SJSA1 (cell line): ENCODE results near the gene ABHD14A. TPM values are rescaled to one million over a fixed set of nuclear protein-coding genes. Genes with fewer than 3 reads are reported as not detected.
"Not testable (repeated sequence)": the region's sequence is repeated elsewhere in the genome, so short reads cannot be mapped to it uniquely, and the experiment has no call there.

Experiments used
- DNase-seq, 2 experiments: peaks; one replicate each; pipeline ENCODE4 v3.0.0-alpha.2; 2015 to 2020; ENCODE audit warnings: low spot score in 2 of 2, low read depth in 1 of 2
- H3K27ac ChIP-seq: fragments of 250-450 bp; sonication (Bioruptor Pico); 2 replicates; pipeline ENCODE4 v1.5.1; 2020; ENCODE audit warnings: mild to moderate bottlenecking, moderate library complexity
- H3K27me3 ChIP-seq: fragments of 250-450 bp; sonication (Bioruptor Pico); replicated peaks from 2 replicates; pipeline ENCODE4 v1.5.1; 2020; ENCODE audit warnings: mild to moderate bottlenecking, moderate library complexity
- H3K36me3 ChIP-seq: fragments of 250-450 bp; sonication (Bioruptor Pico); 2 replicates; pipeline ENCODE4 v1.5.1; 2020; ENCODE audit warnings: mild to moderate bottlenecking
- H3K4me1 ChIP-seq: fragments of 250-450 bp; sonication (Bioruptor Pico); replicated peaks from 2 replicates; pipeline ENCODE4 v1.6.1; 2021; ENCODE audit warnings: mild to moderate bottlenecking
- H3K4me3 ChIP-seq: fragments of 250-450 bp; sonication (Bioruptor Pico); 2 replicates; pipeline ENCODE4 v1.5.1; 2020; ENCODE audit warnings: mild to moderate bottlenecking
- H3K9me3 ChIP-seq: fragments of 250-450 bp; sonication (Bioruptor Pico); replicated peaks from 2 replicates; pipeline ENCODE4 v1.5.1; 2020; ENCODE audit warnings: mild to moderate bottlenecking
- total RNA-seq: library from RNA; depleted of rRNA; stranded (reverse); fragments of >200 nt; shearing (Covaris generic); gene quantifications from 2 replicates; pipeline ENCODE4 v1.2.3, GENCODE V29; 2014

The ABHD14A gene
- total RNA-seq, 1 experiment from 2014 or later, result 13.2 TPM

DNA sequence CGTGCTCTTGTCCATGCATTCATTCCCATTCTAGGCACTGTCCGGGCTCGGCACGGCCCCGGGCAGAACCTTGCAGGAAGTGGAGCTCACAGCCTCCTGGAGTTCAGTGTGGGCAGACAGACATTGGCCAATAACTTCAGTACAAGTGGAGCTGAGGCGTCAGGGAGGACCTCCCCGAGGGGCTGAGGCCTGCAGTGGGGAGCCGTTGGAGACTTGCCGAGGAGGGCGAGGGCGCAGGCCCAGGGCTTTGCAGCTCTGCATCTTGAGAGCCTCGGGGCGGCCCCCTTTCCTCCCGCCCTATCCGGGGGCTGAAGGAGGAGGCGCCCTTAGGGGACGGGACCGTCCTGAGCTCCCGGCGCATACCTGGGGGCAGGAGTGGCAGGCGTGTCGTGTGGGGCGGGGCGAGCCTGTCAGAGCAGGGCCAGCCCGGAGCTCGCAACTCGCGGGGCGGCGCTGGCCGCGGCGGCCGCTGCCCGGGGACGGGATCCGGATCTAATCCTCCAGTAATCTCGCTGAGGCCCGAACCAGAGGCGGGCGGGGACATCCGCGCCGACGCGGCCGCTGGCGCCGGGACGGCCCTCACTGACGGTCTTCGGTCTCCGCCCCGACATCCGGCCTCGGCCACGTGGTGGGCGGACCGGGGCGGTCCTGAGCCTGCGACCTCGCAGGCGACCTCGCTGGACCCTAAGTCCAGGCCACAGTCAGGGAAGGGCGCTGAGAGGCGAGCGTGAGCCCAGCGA, 8.1 kb downstream of the ABHD14A start, which contains the start of gene ACY1:
Gene ACY1, plus strand, starts transcription at position 698 of the 740 bp plus-strand sequence. CDS start 530 bp downstream, outside the sequence.
- Histone ChIP-seq H3K4me3 (peak within 1 kb of the TSS; percentile 54), H3K9me3 (no peaks in the 10 kb centered on the region), H3K27ac (peak within 1 kb of the TSS; percentile 83), H3K4me1 (peaks cover 22% of the 10 kb centered on the region), H3K36me3 (peaks cover 8% of the 10 kb centered on the region), H3K27me3 (no peaks in the 10 kb centered on the region)
- DNase-seq, result peak; percentile 76 to 83

DNA sequence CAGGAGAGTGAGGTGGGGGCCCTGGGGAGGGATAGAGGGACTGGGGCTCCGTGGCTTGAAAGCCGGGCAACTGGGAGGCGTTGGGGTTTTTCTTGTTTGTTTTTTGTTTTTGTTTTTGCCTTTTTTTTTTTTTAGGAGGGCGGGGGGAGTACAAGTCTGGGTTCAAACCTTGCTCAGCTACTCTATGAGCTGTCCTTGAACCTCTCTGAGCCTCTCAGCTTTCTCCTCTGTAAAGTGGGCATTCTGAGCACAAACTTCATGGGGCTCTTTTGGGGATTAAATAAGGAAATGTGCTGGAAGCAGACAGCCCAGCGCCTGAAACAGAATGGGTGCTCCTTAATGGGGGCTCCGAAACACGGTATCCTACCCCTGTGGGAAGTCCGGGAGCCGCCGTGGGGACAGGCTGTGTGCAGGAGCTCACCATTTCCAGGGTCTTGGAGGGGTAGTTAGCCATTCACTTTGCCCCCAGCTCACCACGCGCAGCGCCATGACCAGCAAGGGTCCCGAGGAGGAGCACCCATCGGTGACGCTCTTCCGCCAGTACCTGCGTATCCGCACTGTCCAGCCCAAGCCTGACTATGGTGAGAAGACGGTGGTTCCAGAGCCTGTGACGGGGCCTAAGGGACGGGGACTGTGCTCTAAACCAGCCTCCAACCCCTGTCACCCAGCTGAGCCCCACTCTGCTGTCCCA, 8.9 kb downstream of the ABHD14A start:
- Histone ChIP-seq H3K27me3 (no peaks in the 10 kb centered on the region), H3K4me1 (peaks cover 22% of the 10 kb centered on the region), H3K27ac (peak overlapping the region; percentile 83), H3K36me3 (peaks cover 8% of the 10 kb centered on the region), H3K4me3 (peak overlapping the region; percentile 54), H3K9me3 (no peaks in the 10 kb centered on the region)
- DNase-seq, result no peak

DNA sequence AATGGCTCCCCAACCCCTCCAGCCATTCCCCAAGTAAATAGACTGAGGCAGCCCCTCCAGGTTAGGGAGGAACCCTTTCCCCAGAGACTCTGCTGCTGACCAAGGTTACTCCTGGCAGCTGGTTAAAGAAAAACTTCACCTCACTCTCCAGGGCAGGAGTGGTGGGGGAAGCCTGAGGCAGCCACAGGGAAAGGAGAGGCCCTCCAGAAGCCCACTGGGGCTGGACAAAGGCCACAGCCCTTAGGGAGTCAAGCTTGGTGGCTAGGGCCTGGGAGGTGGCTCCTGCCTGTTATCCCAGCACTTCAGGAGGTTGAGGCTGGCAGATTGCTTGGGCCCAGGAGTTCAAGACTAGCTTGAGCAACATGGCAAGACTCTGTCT, 9.4 kb downstream of the ABHD14A start:
- no peaks in the 10 kb centered on the region for H3K9me3 ChIP-seq
- no peak overlapping the region for H3K27ac ChIP-seq
- DNase-seq, result no peak
- H3K27me3 ChIP-seq, result no peaks in the 10 kb centered on the region
- no peak overlapping the region for H3K4me3 ChIP-seq
- peaks cover 22% of the 10 kb centered on the region for H3K4me1 ChIP-seq
- H3K36me3 ChIP-seq, result peaks cover 8% of the 10 kb centered on the region

DNA sequence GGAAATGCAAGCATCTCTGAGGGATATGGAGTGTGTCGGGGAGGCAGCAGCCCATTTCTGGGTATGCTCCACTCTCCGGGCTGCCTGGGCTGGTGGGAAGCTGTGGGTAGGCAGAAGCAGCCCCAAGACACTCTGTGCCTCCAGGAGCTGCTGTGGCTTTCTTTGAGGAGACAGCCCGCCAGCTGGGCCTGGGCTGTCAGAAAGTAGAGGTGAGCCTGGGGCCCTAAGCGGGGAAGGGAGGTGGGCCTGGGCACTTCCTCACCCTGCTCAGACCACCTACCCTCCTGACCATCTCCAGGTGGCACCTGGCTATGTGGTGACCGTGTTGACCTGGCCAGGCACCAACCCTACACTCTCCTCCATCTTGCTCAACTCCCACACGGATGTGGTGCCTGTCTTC, 10.2 kb downstream of the ABHD14A start:
- no peaks in the 10 kb centered on the region for H3K27me3 ChIP-seq
- peaks cover 22% of the 10 kb centered on the region for H3K4me1 ChIP-seq
- no peak overlapping the region for H3K27ac ChIP-seq
- H3K9me3 ChIP-seq, result no peaks in the 10 kb centered on the region
- DNase-seq, result no peak
- peaks cover 8% of the 10 kb centered on the region for H3K36me3 ChIP-seq
- no peak overlapping the region for H3K4me3 ChIP-seq

DNA sequence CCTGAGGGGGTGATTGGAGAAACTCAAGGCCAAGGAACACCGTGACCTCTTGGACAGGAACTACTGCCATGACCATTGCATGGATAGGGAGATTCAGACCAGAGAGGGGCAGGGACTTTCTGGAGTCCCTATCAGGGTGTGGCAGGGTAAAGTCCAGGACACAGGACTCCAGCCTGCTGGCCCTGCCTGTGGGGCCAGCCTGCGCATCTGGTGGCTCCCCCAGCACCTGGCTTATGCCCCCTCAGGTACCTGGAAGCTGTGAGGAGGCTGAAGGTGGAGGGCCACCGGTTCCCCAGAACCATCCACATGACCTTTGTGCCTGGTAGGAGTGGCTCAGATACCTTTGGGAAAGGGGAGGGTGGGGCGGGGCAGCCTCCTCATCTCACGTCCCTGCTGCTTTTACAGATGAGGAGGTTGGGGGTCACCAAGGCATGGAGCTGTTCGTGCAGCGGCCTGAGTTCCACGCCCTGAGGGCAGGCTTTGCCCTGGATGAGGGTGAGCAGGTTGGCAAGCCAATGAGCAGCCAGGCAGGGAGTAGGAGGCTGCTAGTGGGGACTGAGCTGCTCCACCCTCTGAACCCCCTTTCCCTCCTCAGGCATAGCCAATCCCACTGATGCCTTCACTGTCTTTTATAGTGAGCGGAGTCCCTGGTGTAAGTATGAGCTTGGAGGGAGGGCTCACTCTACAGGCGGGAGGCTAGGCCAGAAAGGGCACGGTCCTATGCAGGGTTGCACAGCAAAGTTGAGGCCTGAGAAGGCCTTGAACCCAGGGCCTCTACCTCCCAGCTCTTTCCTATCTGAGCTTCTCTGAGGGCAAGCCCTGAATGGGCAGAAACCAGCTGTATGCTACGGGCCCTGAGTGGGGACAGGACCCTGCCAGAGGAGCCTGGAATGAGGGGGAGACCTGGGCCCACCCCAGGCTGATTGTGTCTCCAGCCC, 11.4 kb downstream of the ABHD14A start:
- Histone ChIP-seq H3K27me3 (no peaks in the 10 kb centered on the region), H3K4me3 (no peak overlapping the region), H3K36me3 (peaks cover 6% of the 10 kb centered on the region), H3K27ac (no peak overlapping the region), H3K9me3 (no peaks in the 10 kb centered on the region), H3K4me1 (peaks cover 22% of the 10 kb centered on the region)
- DNase-seq, result no peak

DNA sequence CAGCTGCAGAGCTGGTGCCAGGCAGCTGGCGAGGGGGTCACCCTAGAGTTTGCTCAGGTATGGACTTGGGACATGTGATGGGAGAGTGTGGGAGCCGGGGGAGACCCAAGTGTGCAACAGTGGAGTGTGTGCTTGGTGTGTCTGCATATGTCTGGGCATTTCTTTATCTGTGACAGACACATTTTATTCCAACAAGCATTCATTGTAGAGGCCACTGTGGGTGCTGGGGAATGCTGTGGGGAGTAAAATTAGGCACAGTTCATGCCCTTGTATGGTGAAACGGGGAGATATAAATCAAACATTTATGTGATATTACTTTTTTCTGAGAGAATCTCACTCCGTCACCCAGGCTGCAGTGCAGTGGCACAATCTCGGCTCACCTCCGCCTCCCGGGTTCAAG, 12.7 kb downstream of the ABHD14A start:
- Histone ChIP-seq H3K4me3 (no peak overlapping the region), H3K9me3 (no peaks in the 10 kb centered on the region), H3K27ac (no peak overlapping the region), H3K4me1 (peaks cover 15% of the 10 kb centered on the region), H3K36me3 (peaks cover 15% of the 10 kb centered on the region), H3K27me3 (no peaks in the 10 kb centered on the region)
- no peak for DNase-seq

DNA sequence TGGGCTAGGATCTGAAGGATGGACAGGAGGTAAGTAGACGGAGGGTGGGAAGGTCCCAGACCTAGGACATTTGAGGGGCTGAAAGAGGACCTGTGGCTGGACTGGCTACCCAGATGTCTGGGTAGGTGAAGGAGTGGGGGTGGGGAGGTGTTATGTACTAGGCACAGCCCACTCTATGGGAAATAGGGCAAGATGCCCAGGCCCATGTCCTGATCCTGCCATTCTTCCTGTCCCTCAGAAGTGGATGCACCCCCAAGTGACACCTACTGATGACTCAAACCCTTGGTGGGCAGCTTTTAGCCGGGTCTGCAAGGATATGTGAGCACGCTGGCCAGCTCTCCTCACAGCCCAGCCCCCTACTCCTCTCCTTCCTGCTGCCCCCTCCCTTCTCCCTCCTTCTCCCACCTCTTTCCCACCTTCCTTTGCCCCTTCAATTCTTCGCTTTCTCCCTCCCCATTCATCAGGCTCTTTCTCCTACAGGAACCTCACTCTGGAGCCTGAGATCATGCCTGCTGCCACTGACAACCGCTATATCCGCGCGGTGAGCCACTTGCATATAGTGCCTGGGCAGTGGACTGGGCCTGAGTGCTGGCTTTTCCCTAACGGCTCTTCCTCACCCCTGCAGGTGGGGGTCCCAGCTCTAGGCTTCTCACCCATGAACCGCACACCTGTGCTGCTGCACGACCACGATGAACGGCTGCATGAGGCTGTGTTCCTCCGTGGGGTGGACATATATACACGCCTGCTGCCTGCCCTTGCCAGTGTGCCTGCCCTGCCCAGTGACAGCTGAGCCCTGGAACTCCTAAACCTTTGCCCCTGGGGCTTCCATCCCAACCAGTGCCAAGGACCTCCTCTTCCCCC, 13.7 kb downstream of the ABHD14A start:
- Histone ChIP-seq H3K4me3 (no peak overlapping the region), H3K9me3 (no peaks in the 10 kb centered on the region), H3K4me1 (peaks cover 5% of the 10 kb centered on the region), H3K36me3 (peaks cover 24% of the 10 kb centered on the region), H3K27me3 (no peaks in the 10 kb centered on the region), H3K27ac (no peak overlapping the region)
- no peak for DNase-seq

DNA sequence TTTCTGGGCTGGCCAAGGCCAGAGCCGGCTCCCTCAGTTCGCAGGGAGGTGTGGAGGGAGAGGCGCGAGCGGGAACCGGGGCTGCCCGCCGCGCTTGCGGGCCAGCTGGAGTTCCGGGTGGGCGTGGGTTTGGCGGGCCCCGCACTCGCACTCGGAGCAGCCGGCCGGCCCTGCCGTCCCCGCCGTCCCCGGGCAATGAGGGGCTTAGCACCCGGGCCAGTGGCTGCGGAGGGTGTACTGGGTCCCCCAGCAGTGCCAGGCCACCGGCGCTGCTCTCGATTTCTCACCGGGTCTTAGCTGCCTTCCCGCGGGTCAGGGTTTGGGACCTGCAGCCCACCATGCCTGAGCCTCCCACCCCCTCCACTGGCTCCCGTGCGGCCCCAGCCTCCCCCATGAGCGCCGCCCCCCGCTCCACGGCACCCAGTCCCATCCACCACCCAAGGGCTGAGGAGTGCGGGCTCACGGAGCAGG, 15.7 kb downstream of the ABHD14A start:
- peaks cover 43% of the 10 kb centered on the region for H3K36me3 ChIP-seq
- H3K4me3 ChIP-seq, H3K9me3 ChIP-seq, DNase-seq, H3K27ac ChIP-seq, H3K4me1 ChIP-seq, H3K27me3 ChIP-seq: not testable (repeated sequence)

DNA sequence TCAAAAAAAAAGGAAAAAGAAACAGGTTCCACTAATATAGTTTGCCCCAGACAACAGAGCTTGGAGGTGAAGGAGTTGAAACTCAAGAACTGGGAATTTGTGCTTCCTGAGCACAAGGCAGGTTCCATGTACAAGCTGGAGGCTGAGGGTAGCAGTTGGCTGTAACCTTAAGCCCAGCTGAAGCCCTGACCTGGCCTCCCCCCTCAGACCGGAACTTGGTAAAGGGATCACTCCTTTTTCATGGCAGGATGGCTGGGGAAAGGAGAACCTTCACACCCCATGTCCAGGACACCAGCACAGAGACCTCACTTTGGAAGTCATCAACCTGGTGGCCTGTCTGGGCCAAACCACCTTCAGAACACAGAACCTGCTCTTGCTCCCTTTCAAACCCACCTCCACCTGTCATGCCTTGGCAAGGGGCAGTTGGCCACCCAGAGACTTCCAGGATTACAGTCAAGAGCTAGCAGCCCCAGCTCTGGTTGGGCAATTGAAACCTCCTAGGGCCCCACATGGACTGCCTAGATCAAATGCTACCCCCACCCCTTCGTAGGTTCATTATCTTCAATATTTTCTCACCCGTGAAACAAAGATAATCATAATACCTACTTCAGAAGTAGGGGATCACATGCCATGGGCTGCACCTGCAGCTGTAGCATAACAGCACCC, 17.3 kb downstream of the ABHD14A start:
- H3K27ac ChIP-seq, result no peak overlapping the region
- peaks cover 9% of the 10 kb centered on the region for H3K4me1 ChIP-seq
- no peak for DNase-seq
- H3K4me3 ChIP-seq, result no peak overlapping the region
- H3K27me3 ChIP-seq, result no peaks in the 10 kb centered on the region
- no peaks in the 10 kb centered on the region for H3K9me3 ChIP-seq
- peaks cover 43% of the 10 kb centered on the region for H3K36me3 ChIP-seq

DNA sequence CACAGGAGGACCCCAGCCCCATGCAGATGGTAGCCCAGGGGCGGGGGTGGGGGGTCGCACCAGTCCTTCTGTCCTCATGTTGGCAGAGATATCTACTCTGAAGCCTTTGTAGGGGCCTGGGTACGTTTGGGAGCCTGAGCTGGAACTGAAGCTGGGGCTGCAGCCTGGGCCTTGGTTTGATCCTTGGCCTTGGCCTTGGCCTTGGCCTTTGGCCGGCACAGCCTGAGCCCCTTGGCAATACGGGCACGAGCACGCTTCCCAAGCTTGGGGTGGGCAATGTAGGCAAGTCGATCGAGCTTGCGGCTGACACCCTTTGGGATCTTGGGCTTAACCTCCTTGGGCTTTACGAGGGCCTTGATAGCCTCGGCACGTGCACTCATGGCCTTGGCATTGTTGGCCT, 18.8 kb downstream of the ABHD14A start:
- H3K4me3 ChIP-seq, H3K27me3 ChIP-seq, H3K9me3 ChIP-seq, DNase-seq, H3K27ac ChIP-seq: not testable (repeated sequence)
- peaks cover 43% of the 10 kb centered on the region for H3K36me3 ChIP-seq
- H3K4me1 ChIP-seq, result peaks cover 12% of the 10 kb centered on the region

DNA sequence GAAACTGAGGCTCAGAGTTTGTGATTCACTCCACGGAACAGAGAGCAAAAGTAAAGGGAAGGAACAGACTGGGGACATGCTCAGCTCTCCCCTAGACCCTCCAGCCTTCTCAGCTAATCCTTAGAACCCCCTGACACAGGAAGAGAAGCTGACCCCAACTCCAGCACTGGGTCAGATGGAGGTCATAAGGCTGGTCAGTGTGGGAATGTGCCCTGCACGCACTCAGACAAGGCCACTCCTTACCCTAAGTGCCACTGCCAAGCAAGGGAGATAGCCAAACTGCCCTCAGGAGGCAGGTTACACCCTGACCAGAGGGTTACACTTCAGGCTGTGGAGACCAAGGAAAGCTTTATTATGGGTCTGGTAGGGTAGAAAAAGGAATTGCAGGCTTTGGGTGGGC, 19.7 kb downstream of the ABHD14A start:
- no peaks in the 10 kb centered on the region for H3K27me3 ChIP-seq
- no peaks in the 10 kb centered on the region for H3K9me3 ChIP-seq
- peak overlapping the region; percentile 79 for H3K4me3 ChIP-seq
- H3K4me1 ChIP-seq, result peaks cover 12% of the 10 kb centered on the region
- H3K36me3 ChIP-seq, result peaks cover 43% of the 10 kb centered on the region
- H3K27ac ChIP-seq, result peak overlapping the region; percentile 85; the same call in 1 of the 2 replicates
- no peak for DNase-seq

DNA sequence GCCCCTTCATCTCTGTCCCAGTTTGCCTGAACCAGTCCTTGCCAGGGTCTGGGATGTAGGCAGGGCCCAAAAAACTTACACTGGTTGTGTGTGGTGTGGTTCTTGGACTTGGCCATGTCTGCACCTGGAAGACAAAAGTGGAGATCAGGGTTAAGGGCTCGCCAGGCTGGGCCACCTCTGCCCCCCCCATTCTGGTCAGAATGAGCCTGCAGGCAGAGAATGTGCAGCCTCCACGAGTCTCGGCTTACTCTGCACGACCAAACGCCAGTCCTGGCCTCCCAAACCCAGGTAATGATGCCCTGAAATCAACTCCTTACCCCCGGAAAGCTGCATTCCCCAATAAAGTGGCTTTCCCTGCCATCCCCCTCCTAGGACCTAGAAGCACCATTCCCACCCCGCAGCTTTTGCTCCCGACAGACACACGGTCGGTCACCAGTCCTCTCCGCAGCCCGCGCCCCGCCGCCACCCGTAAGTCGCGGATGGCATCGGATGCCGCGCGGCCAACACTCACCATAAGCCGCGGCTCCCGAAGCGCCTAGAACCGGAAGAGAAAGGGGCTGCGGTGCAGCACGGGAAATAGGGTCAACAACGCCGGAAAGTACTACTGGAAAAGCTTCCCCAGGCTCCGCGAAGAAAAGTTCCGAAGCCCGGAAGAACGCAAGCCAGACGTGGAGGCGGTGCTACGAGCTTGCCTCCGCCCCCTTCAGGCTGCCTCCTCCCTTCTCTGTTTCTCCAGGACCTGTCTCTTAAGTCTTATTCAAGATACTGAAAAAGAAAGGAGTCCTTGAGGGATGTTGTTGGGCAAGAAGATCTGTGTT, 20.7 kb downstream of the ABHD14A start, which contains the start of gene RPL29:
Gene RPL29, minus strand, starts transcription at position 550 of the 818 bp plus-strand sequence. Its CDS starts 434 bp downstream, at position 116.
- H3K27me3 ChIP-seq, result no peaks in the 10 kb centered on the region
- peak; percentile 81 to 88 for DNase-seq
- peak within 1 kb of the TSS; percentile 79 for H3K4me3 ChIP-seq
- peaks cover 43% of the 10 kb centered on the region for H3K36me3 ChIP-seq
- H3K4me1 ChIP-seq, result peaks cover 12% of the 10 kb centered on the region
- no peaks in the 10 kb centered on the region for H3K9me3 ChIP-seq
- peak within 1 kb of the TSS; percentile 85 for H3K27ac ChIP-seq
